ENCODE results near the gene VDAC1.

The VDAC1 gene

DNA sequence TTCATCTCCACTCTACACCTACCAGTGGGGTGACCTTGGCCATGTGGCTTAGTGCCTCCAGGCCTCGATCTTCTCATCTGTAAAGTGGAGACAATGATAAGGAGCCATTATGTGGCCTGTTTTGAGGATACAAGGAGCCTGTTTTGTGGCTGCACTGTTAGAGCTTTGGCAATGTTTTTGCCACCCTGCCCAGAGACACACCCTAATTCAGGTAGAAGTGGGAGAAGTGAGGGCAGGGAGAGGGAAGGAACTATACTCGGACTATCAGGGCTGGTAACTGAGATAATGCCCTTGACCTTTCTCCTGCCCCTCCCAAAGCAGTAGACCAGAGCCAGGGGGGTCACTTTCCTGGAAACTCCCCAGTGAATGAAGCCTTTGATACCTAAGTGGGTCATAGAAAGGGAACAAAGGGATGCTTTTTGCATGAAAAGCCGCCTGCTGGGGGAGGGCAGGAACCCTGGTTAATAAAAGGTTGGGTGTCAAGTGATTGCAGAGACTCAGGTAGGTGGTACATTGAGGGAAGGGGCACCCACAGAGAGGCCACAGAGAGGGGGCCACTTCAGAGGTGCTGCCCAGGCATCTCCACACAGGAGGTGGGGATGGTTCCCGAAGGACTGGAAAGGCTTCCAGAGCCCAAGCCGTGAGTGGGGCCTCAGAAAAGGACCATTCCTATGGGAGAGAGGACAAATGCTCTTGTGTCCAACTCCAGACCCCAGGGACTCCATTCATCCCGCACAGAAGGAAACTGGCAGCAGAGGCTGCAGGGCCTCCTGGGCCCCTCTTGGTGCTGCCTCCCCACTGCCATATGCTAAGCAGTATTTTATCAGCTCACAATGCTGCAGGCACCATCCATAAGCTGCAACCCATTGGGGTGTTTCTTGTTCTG lies 42.3 kb upstream of the VDAC1 start:
- Histone ChIP-seq H3K9me3 (ENCODE audit: control insufficient read depth, insufficient read depth, low read length) (no peaks in the 10 kb centered on the region), H3K36me3 (ENCODE audit: control insufficient read depth, low read length) (no peaks in the 10 kb centered on the region), H3K27ac (ENCODE audit: low read depth, low read length) (no peak overlapping the region), H3K9me2 (replicated peaks; ENCODE audit: control insufficient read depth, low read length) (no peaks in the 10 kb centered on the region), H3K4me3 (ENCODE audit: low read length) (no peak overlapping the region), H3K4me1 (ENCODE audit: control insufficient read depth, low read length) (no peaks in the 10 kb centered on the region), H3F3A (ENCODE audit: control insufficient read depth, insufficient read depth) (no peaks in the 10 kb centered on the region), H3K4me2 (ENCODE audit: low read length) (no peak overlapping the region), H3K27me3 (ENCODE audit: control insufficient read depth, low read length) (0 out of 2 replicates have a peak, but pooled peaks cover 3% of the 10 kb centered on the region), H4K20me1 (ENCODE audit: control insufficient read depth, insufficient read depth, low read depth, low read length) (no peaks in the 10 kb centered on the region), H3K79me2 (ENCODE audit: control insufficient read depth, low read length) (no peaks in the 10 kb centered on the region)
- no peak for TF ChIP-seq EZH2phosphoT487 (IDR thresholded peaks at IDR 0.05; ENCODE audit: borderline replicate concordance, low read length)

DNA sequence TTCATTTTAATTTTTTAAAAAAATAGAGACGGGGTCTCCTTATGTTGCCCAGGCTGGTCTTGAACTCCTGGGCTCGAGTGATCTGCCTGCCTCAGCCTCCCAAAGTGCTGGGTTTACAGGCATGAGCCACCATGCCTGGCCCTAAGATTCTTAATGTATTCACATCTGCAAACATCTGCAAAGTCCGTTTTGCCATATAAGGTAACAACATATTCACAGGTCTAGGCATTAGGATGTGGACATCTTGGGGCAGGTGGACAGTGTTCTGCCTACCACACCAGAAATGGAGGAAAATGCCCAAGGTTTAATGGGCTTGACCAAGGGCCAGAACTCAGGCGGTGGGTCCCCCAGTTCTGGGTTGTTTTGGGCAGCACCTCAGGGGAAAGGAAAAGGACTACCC lies 41.6 kb upstream of the VDAC1 start:
- Histone ChIP-seq H3K9me2 (replicated peaks; ENCODE audit: control insufficient read depth, low read length) (no peaks in the 10 kb centered on the region), H3K79me2 (ENCODE audit: control insufficient read depth, low read length) (no peaks in the 10 kb centered on the region), H3K4me3 (ENCODE audit: low read length) (no peak overlapping the region), H3K9me3 (ENCODE audit: control insufficient read depth, insufficient read depth, low read length) (no peaks in the 10 kb centered on the region), H3K4me1 (ENCODE audit: control insufficient read depth, low read length) (no peaks in the 10 kb centered on the region), H3K4me2 (ENCODE audit: low read length) (no peak overlapping the region), H3K27me3 (ENCODE audit: control insufficient read depth, low read length) (0 out of 2 replicates have a peak, but pooled peaks cover 3% of the 10 kb centered on the region), H3F3A (ENCODE audit: control insufficient read depth, insufficient read depth) (no peaks in the 10 kb centered on the region), H3K27ac (ENCODE audit: low read depth, low read length) (no peak overlapping the region), H3K36me3 (ENCODE audit: control insufficient read depth, low read length) (no peaks in the 10 kb centered on the region), H4K20me1 (ENCODE audit: control insufficient read depth, insufficient read depth, low read depth, low read length) (no peaks in the 10 kb centered on the region)
- TF ChIP-seq, protein P1, sequence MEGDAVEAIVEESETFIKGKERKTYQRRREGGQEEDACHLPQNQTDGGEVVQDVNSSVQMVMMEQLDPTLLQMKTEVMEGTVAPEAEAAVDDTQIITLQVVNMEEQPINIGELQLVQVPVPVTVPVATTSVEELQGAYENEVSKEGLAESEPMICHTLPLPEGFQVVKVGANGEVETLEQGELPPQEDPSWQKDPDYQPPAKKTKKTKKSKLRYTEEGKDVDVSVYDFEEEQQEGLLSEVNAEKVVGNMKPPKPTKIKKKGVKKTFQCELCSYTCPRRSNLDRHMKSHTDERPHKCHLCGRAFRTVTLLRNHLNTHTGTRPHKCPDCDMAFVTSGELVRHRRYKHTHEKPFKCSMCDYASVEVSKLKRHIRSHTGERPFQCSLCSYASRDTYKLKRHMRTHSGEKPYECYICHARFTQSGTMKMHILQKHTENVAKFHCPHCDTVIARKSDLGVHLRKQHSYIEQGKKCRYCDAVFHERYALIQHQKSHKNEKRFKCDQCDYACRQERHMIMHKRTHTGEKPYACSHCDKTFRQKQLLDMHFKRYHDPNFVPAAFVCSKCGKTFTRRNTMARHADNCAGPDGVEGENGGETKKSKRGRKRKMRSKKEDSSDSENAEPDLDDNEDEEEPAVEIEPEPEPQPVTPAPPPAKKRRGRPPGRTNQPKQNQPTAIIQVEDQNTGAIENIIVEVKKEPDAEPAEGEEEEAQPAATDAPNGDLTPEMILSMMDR (IDR thresholded peaks at IDR 0.05; ENCODE audit: low read depth, low read length, poor library complexity, severe bottlenecking) = no peak
- no peak for TF ChIP-seq EZH2phosphoT487 (IDR thresholded peaks at IDR 0.05; ENCODE audit: borderline replicate concordance, low read length)

DNA sequence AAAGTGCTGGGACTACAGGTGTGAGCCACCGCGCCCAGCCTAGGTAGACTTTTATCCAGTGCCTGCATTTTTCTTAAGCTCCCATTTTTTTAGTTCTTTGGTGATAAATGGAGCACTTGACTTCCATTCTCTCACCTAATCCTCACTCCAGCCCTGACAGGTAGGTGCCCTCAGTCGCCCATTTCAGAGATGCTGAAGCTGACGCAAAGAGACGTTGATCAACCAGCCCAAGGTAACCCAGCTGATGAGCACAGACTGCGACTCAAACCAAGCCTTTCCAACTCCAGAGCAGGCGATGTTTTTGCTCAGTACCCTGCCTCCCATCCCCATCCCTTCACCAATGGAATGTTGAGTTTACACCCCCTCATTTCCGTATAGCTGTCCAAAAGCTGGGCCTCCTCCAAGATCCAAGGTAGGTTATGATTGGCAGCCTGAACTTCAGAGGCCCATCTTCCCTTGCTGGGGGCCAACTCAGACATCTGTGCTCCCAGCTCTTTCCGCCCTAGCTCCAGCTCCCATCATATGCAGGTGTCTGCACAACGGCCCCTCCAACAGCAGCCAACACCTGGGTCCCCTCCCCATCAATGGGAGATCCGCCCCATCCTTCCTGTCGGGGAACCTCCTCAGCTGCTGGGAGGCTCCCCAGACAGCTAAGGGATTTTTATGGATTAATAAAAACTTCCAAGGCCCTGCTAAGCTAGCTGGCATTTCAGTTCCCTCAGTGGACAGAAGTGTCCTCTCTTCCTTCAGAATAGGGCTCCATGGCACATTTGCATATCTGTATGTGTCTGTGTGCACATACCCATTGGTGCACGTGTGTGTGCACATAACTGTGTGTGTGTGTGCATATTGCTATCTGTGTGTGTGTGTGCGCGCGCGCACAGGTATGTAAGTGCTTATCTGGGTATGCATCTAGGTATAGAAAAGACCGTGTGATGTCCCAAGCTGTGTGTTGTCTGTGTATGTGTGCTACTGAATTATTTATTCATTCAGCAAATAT lies 39.3 kb upstream of the VDAC1 start:
- Histone ChIP-seq H3K9me3 (ENCODE audit: control insufficient read depth, insufficient read depth, low read length) (no peaks in the 10 kb centered on the region), H3F3A (ENCODE audit: control insufficient read depth, insufficient read depth) (no peaks in the 10 kb centered on the region), H3K27me3 (ENCODE audit: control insufficient read depth, low read length) (no peaks in the 10 kb centered on the region), H4K20me1 (ENCODE audit: control insufficient read depth, insufficient read depth, low read depth, low read length) (no peaks in the 10 kb centered on the region), H3K4me3 (ENCODE audit: low read length) (no peak overlapping the region), H3K36me3 (ENCODE audit: control insufficient read depth, low read length) (no peaks in the 10 kb centered on the region), H3K27ac (ENCODE audit: low read depth, low read length) (no peak overlapping the region), H3K79me2 (ENCODE audit: control insufficient read depth, low read length) (no peaks in the 10 kb centered on the region), H3K9me2 (replicated peaks; ENCODE audit: control insufficient read depth, low read length) (no peaks in the 10 kb centered on the region), H3K4me2 (ENCODE audit: low read length) (no peak overlapping the region), H3K4me1 (ENCODE audit: control insufficient read depth, low read length) (no peaks in the 10 kb centered on the region)
- TF ChIP-seq, protein P1 (IDR thresholded peaks at IDR 0.05; ENCODE audit: low read depth, low read length, poor library complexity, severe bottlenecking) = no peak
- TF ChIP-seq EZH2phosphoT487 (IDR thresholded peaks at IDR 0.05; ENCODE audit: borderline replicate concordance, low read length) = no peak
